NCI-H128 (cell line): ENCODE results near the gene AQP1.

ENCODE experiments used
- DNase-seq: peaks from one replicate; lab custom pipeline; 2025; ENCODE audit not compliant: unreplicated experiment; lab: John Stamatoyannopoulos, UW

The AQP1 gene

GRCh38 chr7:30920021-30920583, 8.4 kb downstream of the AQP1 start:
- no peak for DNase-seq

- no peak for DNase-seq
These were observed 9.2 kb downstream of the AQP1 start for GRCh38 chr7:30920584-30921539.

- no peak for DNase-seq
These were observed 10.1 kb downstream of the AQP1 start for GRCh38 chr7:30921540-30922401.

DNA sequence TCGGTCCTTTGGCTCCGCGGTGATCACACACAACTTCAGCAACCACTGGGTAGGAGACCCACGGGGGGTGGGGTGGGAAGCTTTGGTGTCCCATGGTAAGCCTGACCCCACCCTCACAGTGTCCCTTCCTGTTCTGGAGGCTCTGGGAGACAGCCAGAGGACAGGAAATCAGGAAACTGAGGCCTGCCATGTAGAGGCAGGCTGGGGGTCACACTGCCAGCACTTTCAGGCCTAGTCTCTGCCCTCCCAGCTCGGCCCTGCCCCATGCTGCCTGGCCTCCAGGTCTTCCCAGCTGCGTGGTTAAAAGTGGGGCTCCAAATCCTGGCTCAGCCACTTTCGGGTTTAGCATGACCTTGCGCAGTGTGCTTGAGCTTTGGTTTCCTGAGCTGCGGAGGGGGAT, 10.9 kb downstream of the AQP1 start:
- no peak for DNase-seq

- no peak for DNase-seq
These were observed 11.5 kb downstream of the AQP1 start for GRCh38 chr7:30923009-30923773.

DNA sequence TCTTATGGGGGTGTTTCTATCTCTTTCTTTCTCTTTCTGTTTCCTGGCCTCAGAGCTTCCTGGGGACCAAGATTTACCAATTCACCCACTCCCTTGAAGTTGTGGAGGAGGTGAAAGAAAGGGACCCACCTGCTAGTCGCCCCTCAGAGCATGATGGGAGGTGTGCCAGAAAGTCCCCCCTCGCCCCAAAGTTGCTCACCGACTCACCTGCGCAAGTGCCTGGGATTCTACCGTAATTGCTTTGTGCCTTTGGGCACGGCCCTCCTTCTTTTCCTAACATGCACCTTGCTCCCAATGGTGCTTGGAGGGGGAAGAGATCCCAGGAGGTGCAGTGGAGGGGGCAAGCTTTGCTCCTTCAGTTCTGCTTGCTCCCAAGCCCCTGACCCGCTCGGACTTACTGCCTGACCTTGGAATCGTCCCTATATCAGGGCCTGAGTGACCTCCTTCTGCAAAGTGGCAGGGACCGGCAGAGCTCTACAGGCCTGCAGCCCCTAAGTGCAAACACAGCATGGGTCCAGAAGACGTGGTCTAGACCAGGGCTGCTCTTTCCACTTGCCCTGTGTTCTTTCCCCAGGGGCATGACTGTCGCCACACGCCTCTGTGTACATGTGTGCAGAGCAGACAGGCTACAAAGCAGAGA, 12.2 kb downstream of the AQP1 start:
- no peak for DNase-seq

GRCh38 chr7:30924624-30925023, 13.0 kb downstream of the AQP1 start:
- no peak for DNase-seq

- DNase-seq: no peak
These were observed 13.5 kb downstream of the AQP1 start for GRCh38 chr7:30925117-30925516.

GRCh38 chr7:30925913-30926312, 14.3 kb downstream of the AQP1 start:
- DNase-seq: no peak

GRCh38 chr7:30926313-30926712, 14.7 kb downstream of the AQP1 start:
- DNase-seq: no peak

GRCh38 chr7:30927040-30927439, 15.4 kb downstream of the AQP1 start:
- DNase-seq: no peak

DNA sequence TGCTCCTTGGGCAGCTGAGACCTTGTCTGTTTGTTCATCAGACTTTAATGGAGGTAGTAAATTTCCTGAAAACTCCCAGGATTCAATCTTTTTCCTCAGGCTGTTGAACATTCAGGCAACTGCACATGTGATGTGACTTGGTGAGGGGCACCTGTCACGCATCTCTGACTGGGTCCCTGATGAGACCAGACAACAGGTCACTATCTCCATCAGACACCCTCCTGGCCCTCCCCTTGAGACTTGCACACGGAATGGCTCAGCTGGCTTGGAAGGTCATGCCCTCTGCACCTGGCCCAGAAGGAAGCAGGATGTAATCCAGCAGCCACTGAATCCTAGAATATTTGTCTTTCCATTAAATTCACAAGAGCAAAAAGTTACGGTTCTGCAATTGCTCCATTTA, 15.9 kb downstream of the AQP1 start:
- DNase-seq: no peak

GRCh38 chr7:30928254-30928872, 16.7 kb downstream of the AQP1 start:
- DNase-seq: no peak

DNA sequence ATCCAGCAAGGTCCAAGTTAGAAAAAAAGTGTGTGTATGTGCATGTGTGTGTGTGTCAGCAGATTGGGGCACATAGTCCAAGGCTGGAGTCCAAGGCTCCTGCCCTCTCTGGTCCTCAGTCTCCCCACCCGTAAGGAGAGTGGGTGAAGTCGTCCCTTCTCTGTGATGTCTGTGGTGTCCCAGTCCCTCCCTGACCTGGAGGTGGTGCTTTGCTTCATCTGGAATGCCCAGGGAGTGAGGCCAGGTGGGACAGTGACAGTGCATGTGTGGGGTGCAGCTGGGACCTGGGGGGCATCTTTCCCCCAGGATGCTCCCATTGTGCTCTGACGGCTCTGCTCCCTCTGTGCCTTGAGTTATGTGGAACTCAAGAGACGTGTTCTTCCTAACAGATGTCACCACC, 18.0 kb downstream of the AQP1 start:
- no peak for DNase-seq

- no peak for DNase-seq
These were observed 19.0 kb downstream of the AQP1 start for GRCh38 chr7:30930621-30931020.

DNA sequence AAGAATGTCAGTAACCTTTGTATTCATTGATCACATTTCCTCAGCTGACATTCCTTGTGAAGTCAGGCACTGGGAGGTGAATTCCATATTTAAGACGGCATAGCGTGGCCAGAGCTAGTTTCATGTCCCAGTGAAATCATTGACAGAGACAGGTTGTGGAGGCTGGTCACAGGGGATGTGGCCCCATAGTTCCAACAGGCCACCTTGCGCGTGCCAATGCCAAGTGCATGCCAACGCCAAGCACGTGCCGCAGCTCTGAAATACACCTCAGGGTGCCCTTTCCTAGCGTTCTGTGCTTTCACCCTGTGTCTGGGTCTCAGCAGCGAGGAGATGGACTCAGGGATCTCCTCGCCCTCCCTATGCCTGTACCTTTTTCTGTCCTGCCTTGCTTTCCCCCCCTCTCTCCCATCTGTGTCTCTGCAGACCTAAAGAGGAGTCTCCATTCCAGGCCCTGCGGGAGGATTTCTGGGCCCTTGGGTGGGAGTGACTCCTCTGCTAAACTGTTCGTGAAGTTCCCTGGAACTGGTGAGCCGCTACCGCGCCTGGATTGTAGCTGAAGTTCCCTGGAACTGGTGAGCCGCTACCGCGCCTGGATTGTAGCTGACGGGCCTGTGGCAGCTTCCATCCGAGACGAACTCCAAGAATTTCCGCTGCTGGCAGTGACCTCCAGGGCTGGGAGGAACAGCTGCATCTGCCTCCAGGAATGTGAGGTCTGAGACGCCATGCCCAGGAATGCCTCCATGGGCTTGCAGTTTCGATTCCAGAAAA, 19.7 kb downstream of the AQP1 start:
- no peak for DNase-seq

DNA sequence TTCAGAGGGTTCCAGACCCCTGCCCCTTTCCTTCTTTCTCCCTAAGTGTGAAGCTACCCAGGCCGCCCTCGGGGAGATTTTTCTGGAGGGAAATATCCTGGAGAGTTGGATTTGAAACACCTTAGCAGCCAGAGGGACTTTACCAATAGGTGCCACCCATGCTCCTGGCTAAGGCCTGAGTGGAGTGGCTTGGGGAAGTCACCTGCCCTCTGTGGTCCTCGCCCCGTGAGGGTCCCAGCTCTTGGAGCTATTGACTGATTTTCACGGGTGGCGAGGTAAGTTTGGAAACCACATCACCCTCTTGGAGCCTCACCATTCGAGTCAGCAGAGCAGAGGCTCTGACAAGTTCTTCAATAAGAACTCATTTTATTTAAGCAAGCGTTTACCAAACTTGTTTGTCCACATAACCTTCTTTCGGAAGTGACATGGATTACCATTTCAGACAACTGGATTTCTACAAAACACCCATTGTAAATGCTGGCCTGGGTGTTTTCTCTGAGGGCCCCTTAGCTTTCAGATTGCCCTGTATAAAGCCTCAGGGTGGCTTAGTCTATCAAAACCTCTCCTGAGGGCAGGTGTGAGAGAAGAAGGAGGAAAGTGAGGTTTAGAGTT, 20.4 kb downstream of the AQP1 start:
- DNase-seq: no peak

- no peak for DNase-seq
These were observed 20.9 kb downstream of the AQP1 start for GRCh38 chr7:30932562-30932961.
